ENCODE results near the gene ABTB2. TPM values are rescaled to one million over a fixed set of nuclear protein-coding genes. Genes with fewer than 3 reads are reported as not detected.

Gene ABTB2
- total RNA-seq, 2 donors from 2014 or later = 0.55 to 0.81 TPM

- Mint-ChIP-seq H3K36me3 (ENCODE audit: low read depth) (peaks cover 5% of the 10 kb centered on the region), H3K4me1 (peaks cover 18% of the 10 kb centered on the region)
- peak; percentile 39 for ATAC-seq
Observed at GRCh38 chr11:34356913-34357700, 703 bp downstream of the ABTB2 start.

GRCh38 chr11:34356576-34356912 is 1.3 kb downstream of the ABTB2 start:
- no peaks in the 10 kb centered on the region for H3K9me3 ChIP-seq (ENCODE audit: control insufficient read depth, low read length, poor library complexity, severe bottlenecking)
- H3K36me3 Mint-ChIP-seq (ENCODE audit: low read depth) = peaks cover 5% of the 10 kb centered on the region
- H3K27ac Mint-ChIP-seq = no peak overlapping the region
- DNase-seq = peak in 1 of 3 donors; percentile 8
- H3K27me3 Mint-ChIP-seq = peaks cover 68% of the 10 kb centered on the region
- ATAC-seq = no peak
- peak overlapping the region; percentile 97 for H3K4me3 Mint-ChIP-seq
- H3K4me1 Mint-ChIP-seq = peaks cover 18% of the 10 kb centered on the region

More at GRCh38 chr11:34356913-34357700, 703 bp downstream of the ABTB2 start:
- peaks cover 66% of the 10 kb centered on the region for H3K27me3 Mint-ChIP-seq
- no peaks in the 10 kb centered on the region for H3K9me3 ChIP-seq (ENCODE audit: control insufficient read depth, low read length, poor library complexity, severe bottlenecking)
- peak overlapping the region; percentile 97 for H3K4me3 Mint-ChIP-seq
- peak; percentile 35 to 42 (median 36) for DNase-seq
- H3K27ac Mint-ChIP-seq = peak overlapping the region; percentile 6

GRCh38 chr11:34356130-34356529 is 1.7 kb downstream of the ABTB2 start:
- Mint-ChIP-seq H3K4me3 (peak overlapping the region; percentile 97), H3K27ac (no peak overlapping the region), H3K4me1 (peaks cover 18% of the 10 kb centered on the region), H3K27me3 (peaks cover 68% of the 10 kb centered on the region), H3K36me3 (ENCODE audit: low read depth) (peaks cover 5% of the 10 kb centered on the region)
- DNase-seq = no peak
- no peak for ATAC-seq
- H3K9me3 ChIP-seq (ENCODE audit: control insufficient read depth, low read length, poor library complexity, severe bottlenecking) = no peaks in the 10 kb centered on the region

DNA sequence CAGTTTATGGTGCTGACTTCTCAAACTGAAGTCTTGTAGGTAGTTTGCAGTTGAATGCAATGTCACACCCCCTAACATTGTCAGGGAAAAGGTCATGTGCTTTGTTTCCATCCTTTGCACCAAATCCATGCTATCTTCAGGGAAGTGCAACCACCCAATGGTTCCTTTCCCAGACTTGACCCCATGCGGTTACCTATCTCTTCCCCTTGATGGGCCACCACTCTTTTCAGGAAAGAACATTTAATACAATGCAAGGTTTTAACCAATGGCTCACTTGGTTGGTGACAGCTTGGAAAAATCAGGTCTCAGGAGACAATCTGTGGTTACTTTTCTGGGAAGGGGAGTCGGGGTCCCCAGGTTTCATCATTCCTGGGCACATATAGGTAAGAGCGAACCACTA is 2.1 kb downstream of the ABTB2 start:
- no peak for ATAC-seq

GRCh38 chr11:34354782-34355181 is 3.0 kb downstream of the ABTB2 start:
- no peaks in the 10 kb centered on the region for H3K9me3 ChIP-seq (ENCODE audit: control insufficient read depth, low read length, poor library complexity, severe bottlenecking)
- Mint-ChIP-seq H3K27ac (no peak overlapping the region), H3K36me3 (ENCODE audit: low read depth) (peaks cover 5% of the 10 kb centered on the region), H3K27me3 (peaks cover 64% of the 10 kb centered on the region), H3K4me1 (peaks cover 18% of the 10 kb centered on the region), H3K4me3 (no peak overlapping the region)
- DNase-seq (no peak), ATAC-seq (no peak)

More for the DNA sequence above, 2.1 kb downstream of the ABTB2 start:
- peak overlapping the region; percentile 97 for H3K4me3 Mint-ChIP-seq
- H3K36me3 Mint-ChIP-seq (ENCODE audit: low read depth) = peaks cover 5% of the 10 kb centered on the region
- peaks cover 66% of the 10 kb centered on the region for H3K27me3 Mint-ChIP-seq
- no peaks in the 10 kb centered on the region for H3K9me3 ChIP-seq (ENCODE audit: control insufficient read depth, low read length, poor library complexity, severe bottlenecking)
- peaks cover 18% of the 10 kb centered on the region for H3K4me1 Mint-ChIP-seq
- no peak for DNase-seq
- no peak overlapping the region for H3K27ac Mint-ChIP-seq

DNA sequence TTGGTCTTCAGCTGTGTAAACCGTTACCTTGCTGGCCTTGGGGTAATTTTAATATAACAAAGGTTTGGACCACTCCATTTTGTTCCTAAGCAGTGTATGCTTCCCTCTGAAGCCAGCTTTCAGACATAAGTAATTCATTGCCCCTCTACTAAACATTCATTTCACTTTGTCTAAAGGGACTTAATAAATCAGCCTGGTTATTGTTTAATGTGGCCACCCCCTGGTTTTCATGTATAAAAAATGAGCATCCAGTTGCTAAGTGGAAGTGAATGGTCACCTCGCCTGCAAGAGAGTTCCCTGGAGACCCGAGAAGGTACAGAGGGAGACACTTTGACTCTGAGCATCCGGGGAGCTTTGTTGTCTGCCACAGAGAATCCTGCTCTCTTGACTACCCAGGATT is 3.9 kb downstream of the ABTB2 start:
- no peak for DNase-seq
- H3K4me1 Mint-ChIP-seq = peaks cover 14% of the 10 kb centered on the region
- no peak overlapping the region for H3K27ac Mint-ChIP-seq
- ATAC-seq = no peak
- H3K27me3 Mint-ChIP-seq = peaks cover 60% of the 10 kb centered on the region
- no peaks in the 10 kb centered on the region for H3K9me3 ChIP-seq (ENCODE audit: control insufficient read depth, low read length, poor library complexity, severe bottlenecking)
- H3K36me3 Mint-ChIP-seq (ENCODE audit: low read depth) = peaks cover 5% of the 10 kb centered on the region
- H3K4me3 Mint-ChIP-seq = no peak overlapping the region

- Mint-ChIP-seq H3K27me3 (peaks cover 66% of the 10 kb centered on the region), H3K36me3 (ENCODE audit: low read depth) (peaks cover 5% of the 10 kb centered on the region), H3K4me1 (peaks cover 11% of the 10 kb centered on the region), H3K27ac (no peak overlapping the region), H3K4me3 (no peak overlapping the region)
- DNase-seq = no peak
- no peak for ATAC-seq
- H3K9me3 ChIP-seq (ENCODE audit: control insufficient read depth, low read length, poor library complexity, severe bottlenecking) = no peaks in the 10 kb centered on the region
Observed at GRCh38 chr11:34351687-34352469, 5.9 kb downstream of the ABTB2 start.

GRCh38 chr11:34351051-34351450 is 6.8 kb downstream of the ABTB2 start:
- H3K4me1 Mint-ChIP-seq = peaks cover 4% of the 10 kb centered on the region
- H3K36me3 Mint-ChIP-seq (ENCODE audit: low read depth) = peaks cover 5% of the 10 kb centered on the region
- ATAC-seq = no peak
- peaks cover 61% of the 10 kb centered on the region for H3K27me3 Mint-ChIP-seq
- H3K4me3 Mint-ChIP-seq = no peak overlapping the region
- H3K9me3 ChIP-seq (ENCODE audit: control insufficient read depth, low read length, poor library complexity, severe bottlenecking) = no peaks in the 10 kb centered on the region
- no peak overlapping the region for H3K27ac Mint-ChIP-seq
- no peak for DNase-seq

DNA sequence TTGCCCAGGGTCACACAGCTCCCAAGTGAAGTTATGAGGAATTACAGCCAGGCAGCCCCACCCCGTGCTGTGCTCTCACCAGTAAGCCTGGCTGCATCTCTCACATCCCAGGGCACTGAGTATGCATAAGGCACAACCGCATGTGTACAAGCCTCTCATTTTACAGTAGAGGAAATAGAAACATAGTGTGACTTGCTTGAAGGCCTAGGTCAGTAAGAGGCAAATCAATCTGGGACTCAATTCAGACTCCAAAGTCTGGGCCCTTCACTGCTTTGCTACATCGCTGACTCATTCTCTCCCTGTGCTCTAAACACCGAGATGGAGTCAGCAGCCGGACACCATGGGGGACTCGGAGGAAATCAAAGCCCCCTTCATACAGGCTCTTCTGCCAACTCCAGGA is 7.9 kb downstream of the ABTB2 start:
- H3K4me3 Mint-ChIP-seq = no peak overlapping the region
- H3K36me3 Mint-ChIP-seq (ENCODE audit: low read depth) = peaks cover under 1% of the 10 kb centered on the region
- no peak overlapping the region for H3K27ac Mint-ChIP-seq
- ATAC-seq = no peak
- no peak for DNase-seq
- H3K4me1 Mint-ChIP-seq = peaks cover 2% of the 10 kb centered on the region
- H3K9me3 ChIP-seq (ENCODE audit: control insufficient read depth, low read length, poor library complexity, severe bottlenecking) = no peaks in the 10 kb centered on the region
- H3K27me3 Mint-ChIP-seq = peaks cover 58% of the 10 kb centered on the region

DNA sequence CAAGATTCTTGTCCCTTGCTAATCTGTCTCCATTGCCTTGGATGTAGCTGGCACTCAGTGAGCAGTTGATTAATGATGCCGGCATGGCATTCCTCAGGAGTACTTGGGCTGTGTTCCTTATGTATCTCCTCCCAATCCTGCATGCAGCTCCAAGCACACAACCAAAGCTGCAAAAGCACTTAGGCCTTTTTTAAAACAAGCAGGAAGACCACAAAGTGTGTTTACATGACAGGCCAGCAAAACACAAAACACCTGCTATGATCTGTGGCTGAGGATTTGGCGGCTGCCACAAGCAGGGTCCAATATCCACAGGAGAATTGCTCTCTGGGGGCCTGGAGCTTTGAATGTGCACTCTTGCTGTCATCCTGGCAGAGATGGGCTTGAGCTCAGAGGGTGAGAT is 8.9 kb downstream of the ABTB2 start:
- Mint-ChIP-seq H3K27me3 (peaks cover 55% of the 10 kb centered on the region), H3K4me1 (peaks cover 2% of the 10 kb centered on the region), H3K27ac (no peak overlapping the region), H3K36me3 (ENCODE audit: low read depth) (peaks cover 3% of the 10 kb centered on the region), H3K4me3 (no peak overlapping the region)
- H3K9me3 ChIP-seq (ENCODE audit: control insufficient read depth, low read length, poor library complexity, severe bottlenecking) = no peaks in the 10 kb centered on the region
- ATAC-seq (no peak), DNase-seq (no peak)

GRCh38 chr11:34348096-34348495 is 9.7 kb downstream of the ABTB2 start:
- no peaks in the 10 kb centered on the region for H3K9me3 ChIP-seq (ENCODE audit: control insufficient read depth, low read length, poor library complexity, severe bottlenecking)
- peaks cover 58% of the 10 kb centered on the region for H3K27me3 Mint-ChIP-seq
- no peak overlapping the region for H3K4me3 Mint-ChIP-seq
- H3K4me1 Mint-ChIP-seq = peaks cover 2% of the 10 kb centered on the region
- DNase-seq = no peak
- H3K36me3 Mint-ChIP-seq (ENCODE audit: low read depth) = peaks cover 3% of the 10 kb centered on the region
- no peak for ATAC-seq
- H3K27ac Mint-ChIP-seq = no peak overlapping the region

- H3K27ac Mint-ChIP-seq = no peak overlapping the region
- no peak overlapping the region for H3K4me3 Mint-ChIP-seq
- peaks cover 52% of the 10 kb centered on the region for H3K27me3 Mint-ChIP-seq
- H3K36me3 Mint-ChIP-seq (ENCODE audit: low read depth) = peaks cover 3% of the 10 kb centered on the region
- DNase-seq = no peak
- no peak for ATAC-seq
- H3K9me3 ChIP-seq (ENCODE audit: control insufficient read depth, low read length, poor library complexity, severe bottlenecking) = no peaks in the 10 kb centered on the region
- peaks cover 2% of the 10 kb centered on the region for H3K4me1 Mint-ChIP-seq
Observed at GRCh38 chr11:34346551-34346950, 11.3 kb downstream of the ABTB2 start.

DNA sequence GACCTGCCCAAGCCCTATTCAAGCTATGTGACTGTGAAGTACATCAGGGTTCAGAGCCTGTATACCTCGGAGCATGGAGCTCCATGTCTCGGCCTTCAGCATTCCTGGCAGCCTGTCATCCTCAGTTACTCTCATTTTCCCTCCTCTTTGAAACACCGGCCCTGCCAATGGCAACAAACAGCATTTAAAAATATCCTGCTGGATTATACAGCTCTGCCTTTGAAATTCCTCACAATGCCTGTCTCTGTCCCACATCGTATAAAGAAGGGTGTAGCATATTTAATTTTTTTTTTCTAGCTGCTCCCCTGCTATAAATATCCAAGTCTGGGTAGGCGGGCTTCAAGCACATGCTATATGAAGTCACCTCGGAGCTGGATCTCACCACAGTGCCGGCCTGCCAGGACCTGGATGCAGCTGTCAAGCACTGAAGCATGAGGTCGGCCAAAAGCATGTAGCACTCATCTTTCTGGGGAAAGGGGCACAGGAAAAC is 11.8 kb downstream of the ABTB2 start:
- no peaks in the 10 kb centered on the region for H3K9me3 ChIP-seq (ENCODE audit: control insufficient read depth, low read length, poor library complexity, severe bottlenecking)
- Mint-ChIP-seq H3K4me3 (no peak overlapping the region), H3K36me3 (ENCODE audit: low read depth) (peaks cover 3% of the 10 kb centered on the region), H3K27me3 (peaks cover 47% of the 10 kb centered on the region), H3K4me1 (peaks cover 2% of the 10 kb centered on the region), H3K27ac (no peak overlapping the region)
- ATAC-seq (no peak), DNase-seq (no peak)
